Activated CD4-positive, alpha-beta T cell treated with anti-CD3 and anti-CD28 coated beads for 48 hours (primary cell): ENCODE results near the gene HLCS.
A peak's percentile ranks its signal among the peaks of the same experiment; 100 is the strongest.

ENCODE experiments used
- DNase-seq: peaks from one replicate; pipeline ENCODE4 v3.0.0-alpha.2; 2020

HLCS gene

DNA sequence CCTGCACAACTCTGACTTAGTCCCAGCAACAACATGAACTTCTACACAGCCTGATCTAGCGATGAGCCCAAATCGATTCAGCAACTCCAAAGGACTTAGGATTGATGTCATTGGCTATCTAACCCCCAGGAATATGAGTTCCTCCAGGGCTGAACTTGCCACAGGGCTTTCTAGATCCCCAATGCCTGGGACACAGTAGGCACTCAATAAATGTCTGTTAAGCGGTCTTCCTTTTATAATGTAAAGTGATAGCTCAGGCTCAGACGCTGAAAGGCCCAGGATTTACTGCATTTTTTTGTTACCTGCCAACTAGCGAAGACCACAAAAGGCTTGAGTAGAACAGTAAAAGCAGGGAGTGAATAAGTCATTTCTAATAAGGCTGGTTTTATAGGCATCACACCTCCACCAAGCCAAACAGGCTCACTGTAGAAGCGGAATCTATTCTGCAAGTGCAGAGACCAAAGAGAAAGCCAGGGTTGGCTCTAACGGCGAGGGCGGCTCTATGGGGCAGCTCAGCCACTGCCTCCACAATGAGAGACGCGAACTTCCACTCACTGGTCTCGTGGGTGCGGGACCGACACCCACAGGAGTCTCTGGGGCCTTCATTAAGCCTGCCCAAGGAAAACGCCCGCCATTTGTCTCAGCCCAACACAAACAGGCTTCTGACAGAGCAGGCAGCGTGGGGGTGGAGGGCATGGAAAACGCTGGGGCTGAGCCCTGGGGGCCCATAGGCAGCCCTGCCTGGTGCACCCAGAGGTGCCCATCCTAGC, 52.0 kb downstream of the HLCS start:
- no peak for DNase-seq

DNA sequence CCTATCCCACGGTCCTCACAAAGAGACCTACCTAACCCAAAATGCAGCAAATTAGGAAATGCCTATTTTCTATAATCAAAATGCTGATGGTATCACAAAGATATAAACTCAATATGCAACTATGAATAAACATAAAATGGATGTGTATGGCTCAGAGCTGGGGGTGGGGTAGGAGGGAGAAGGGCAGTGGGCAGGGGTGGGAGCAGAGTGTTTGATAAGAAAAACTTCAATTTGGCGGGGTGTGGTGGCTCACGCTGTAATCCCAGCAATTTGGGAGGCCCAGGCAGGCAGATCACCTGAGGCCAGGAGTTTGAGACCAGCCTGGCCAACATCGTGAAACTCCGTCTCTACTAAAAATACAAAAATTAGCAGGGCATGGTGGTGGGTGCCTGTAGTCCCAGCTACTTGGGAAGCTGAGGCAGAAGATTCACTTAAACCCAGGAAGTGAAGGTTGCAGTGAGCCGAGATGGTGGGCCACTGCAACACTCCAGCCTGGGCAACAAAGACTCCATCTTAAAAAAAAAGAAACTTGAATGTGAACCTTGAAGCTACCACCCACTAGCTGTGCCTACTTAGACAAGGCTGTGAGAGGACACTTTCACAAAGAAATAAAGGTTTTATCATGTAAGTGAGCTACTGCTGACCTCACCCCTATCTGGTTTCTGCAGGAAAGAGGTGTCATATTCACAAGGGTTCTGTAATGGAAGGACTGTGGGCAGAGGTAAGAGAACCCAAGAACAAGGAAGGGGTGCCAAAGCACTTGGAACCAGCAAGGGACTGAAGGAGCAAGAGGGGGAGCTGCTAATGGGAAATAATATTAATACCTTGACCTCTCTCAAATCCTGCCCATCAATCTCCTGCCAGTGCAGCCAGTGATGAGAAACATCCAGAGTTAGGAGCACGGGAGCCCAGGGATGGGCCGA, 53.0 kb downstream of the HLCS start:
- no peak for DNase-seq

DNA sequence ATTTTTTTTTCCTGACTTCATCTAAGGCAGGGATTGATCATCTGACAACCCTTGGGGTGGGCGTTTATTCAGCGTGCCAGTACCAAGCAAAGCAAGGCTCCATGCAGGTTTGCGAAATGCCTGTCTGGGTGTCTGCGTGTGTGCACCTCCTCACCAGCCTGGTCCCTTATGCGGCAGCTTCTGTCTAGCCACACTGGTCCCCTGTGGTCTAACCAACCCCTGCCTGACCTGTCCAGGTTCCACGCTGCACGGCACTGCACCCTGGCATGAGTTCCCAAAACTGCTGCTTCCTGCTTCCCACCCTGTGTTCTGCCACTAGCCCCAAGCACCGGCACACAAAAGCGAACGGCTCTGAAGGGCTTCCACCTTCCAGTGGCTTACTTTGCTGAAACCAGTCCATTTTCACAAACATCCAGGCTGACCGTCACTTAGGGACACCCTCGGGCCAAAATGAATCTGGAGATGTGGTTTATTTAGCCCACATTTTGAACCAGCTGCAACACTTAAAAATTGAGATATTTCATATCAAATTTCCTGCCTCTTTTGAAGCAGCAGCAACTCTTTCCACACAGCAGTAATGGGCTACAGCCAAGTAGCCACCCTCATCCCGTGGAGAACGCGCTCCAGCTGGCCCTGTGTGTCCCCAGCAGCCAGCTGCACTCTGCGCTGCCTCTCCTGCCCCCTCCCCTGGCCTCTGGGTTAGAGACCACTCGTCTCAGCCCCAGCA, 55.7 kb downstream of the HLCS start:
- no peak for DNase-seq

DNA sequence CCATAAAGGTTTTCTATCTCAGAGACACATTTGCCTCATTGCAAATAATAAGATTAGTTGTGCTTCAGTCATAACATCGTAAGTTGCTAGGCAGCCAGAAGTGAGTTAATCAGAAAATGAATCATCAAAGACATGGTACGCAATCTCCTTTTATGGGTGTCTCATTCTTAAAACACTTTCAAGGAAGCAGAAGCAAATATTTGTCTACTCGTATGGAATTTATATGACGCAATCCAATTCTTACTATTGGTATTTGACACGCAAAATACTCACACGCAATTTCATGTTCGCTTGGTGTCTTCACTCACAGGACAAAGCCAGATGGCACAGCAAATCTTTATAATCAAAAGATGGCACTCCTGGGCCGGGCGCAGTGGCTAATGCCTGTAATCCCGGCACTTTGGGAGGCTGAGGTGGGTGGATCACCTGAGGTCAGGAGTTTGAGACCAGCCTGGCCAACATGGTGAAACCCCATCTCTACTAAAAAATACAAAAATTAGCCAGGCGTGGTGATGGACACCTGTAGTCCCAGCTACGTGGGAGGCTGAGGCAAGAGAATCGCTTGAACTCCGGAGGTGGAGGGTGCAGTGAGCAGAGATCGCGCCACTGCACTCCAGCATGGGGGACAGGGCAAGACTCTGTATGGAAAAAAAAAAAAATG, 56.4 kb downstream of the HLCS start:
- peak; percentile 22 for DNase-seq

DNA sequence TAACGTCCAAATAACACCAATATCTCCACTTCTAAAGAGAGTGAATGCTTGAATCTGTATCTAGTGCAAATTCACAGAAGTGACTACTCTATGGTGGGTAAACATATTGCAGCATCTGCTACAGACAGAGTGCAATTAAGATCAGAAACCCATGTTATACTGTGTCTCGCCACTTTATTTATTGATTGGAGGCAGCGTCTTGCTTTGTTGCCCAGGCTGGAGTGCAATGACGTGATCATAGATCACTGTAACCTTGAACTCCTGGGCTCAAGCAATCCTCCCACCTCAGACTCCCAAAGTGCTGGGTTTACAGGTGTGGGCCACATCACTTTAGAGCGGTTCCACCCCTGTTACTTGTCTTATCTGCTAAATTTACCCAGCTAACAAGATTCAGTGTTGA, 57.0 kb downstream of the HLCS start:
- DNase-seq = peak; percentile 9

DNA sequence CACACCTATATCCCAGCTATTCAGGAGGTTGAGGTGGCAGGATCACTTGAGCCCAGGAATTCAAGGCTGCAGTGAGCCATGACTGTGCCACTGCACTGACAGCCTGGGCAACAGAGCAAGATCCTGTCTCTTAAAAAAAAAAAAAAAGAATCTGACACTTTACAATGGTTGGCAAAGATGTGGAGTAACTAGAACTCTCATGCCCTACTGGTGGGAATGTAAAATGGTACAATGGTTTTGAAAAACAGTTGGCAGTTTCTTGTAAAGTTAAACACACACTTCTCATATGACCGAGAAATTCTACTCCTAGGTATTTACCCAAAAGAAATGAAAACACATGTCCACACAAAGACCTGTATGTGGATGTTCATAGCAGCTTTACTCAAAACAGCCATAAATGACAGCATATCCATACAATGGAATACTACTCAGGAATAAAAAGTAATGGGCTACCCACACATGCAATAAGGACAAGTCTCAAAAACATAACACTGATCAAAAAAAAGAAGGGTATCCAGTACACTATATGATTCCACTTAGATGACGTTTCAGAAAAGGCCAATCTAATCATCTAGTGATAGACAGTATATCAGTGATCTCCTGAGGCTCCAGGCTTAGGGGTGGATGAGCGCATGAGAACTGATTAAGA, 58.1 kb downstream of the HLCS start:
- no peak for DNase-seq

DNA sequence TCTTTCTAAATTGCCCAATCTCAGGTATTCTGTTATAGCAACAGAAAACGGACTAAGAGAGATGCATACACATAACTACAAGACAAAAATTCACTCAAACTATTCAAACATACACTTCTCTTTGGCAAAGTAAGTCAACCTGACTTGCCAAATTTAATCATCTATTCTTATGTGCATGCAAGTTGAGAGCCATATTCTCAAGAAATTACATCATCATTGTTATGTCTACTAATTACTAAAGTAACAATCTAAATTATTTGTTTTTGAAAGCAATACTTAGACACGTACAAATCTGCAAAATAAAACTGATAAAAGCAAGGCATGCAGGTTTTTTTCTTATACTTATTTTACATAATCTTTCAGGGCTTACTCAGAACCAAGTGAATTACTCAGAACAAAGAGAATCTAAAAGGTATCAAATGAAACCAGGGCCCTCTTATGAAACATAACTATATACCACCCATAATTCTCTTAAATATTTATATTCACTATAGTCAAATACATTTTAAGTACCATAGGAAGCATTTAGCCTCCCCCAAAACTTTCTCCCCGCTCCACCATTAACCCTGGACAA, 62.3 kb downstream of the HLCS start:
- DNase-seq = no peak

DNA sequence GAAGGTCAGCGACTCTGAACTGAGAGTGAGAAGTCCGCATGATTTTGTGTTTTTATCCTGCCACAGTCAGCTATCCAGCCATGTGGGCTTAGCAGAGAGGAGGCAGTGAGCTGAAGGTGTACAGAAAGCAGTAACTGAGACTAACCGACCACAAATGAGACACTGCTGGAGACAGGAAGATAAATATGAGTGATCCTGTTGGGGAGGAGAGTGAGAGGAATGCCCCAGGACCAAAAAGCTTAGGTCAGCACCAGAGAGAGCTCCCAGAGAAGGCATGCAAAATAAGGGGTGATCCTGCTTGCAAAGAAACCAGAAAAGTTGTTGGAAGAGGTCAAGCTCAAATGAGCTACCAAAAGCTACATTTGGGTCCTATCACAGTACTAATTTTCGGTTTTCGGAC, 63.7 kb downstream of the HLCS start:
- no peak for DNase-seq

DNA sequence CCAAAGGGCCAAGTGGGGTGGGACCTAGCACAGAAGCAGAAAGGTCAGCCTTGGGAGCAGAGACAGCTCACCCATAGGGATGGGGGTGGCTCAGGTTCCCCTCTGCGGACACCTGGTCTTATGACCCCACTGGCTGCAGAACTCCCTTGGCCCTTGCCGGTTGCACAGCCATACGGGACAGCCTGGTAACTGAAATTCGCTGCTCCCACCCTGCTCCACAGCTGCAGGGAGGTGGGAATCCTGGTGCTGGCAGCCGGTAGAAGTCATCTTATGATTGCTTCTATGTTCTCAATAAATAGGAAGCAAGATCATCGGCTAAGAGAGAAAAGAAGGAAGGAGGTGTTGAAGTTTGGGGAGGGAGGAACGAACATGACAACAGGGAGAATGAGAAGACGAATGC, 64.1 kb downstream of the HLCS start:
- no peak for DNase-seq

DNA sequence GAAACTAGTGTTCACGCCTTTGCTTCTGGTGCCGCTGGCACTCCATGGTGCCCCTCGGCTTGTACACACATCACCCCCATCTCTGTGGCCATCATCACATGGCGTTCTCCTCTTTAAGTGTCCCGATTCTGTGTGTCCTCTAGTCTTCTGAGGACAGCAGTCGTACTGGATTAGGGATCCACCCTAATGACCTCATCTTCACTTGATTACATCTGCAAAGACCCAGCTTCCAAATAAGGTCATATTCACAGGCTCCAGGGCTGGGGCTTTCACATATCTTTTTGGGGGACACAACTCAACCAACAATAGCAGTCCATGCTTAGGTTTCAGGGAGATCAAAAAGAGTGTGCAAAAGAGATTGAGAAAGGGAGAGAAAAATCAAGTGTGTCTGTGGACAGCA, 64.9 kb downstream of the HLCS start:
- no peak for DNase-seq

DNA sequence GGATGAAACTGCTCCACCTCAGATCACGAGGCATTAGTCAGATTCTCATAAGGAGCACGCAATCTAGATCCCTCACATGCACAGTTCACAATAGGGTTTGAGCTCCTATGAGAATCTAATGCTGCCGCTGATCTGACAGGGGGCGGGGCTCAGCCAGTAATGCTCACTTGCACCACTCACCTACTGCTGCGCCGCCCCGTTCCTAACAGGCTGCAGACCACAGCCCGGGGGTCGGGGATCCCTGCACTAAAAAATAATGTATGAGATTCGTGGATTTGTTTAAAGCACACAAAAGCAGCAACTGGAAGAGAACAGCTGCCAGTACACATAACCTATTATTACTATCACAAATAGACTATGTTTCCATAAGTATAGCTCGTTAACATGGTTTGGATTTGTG, 72.9 kb downstream of the HLCS start:
- no peak for DNase-seq

DNA sequence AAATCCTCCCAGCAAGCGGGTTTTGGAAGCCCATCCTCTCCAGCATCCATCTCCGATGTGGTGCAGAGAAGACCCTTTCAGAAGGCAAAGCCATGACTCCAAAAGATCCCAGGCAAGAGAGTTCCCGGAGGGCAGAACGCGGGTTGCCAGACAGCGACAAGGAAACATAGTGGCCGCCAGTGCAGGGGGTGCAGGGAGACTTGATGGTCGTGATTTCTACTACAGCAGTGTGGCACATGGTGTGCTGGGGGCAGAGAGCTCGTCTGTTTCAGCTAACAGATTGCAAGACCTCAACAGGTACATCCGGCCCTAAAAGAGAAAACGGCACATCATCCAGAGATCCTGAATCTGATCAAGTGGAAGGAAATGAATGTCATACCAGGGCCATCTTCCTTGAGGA, 74.3 kb downstream of the HLCS start:
- no peak for DNase-seq

DNA sequence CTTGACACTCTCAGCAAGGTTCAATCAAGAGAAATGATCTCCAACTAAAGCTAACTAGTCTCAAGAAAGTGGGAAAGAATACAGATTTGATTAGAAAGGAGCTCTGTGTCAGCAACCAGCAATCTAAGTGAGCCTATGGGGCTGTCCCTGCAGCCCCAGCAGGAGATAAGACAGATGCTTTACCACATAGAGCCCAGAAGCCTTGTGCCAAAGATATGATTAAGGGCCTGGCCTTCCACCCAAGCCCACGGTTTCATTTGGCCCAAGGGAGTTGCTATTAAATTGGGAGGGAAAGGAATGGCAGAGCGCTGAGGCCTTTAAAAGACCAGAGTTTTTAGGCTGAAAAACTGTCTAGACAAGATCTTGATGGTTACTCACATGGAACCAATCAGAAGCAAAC, 74.8 kb downstream of the HLCS start:
- DNase-seq = no peak

DNA sequence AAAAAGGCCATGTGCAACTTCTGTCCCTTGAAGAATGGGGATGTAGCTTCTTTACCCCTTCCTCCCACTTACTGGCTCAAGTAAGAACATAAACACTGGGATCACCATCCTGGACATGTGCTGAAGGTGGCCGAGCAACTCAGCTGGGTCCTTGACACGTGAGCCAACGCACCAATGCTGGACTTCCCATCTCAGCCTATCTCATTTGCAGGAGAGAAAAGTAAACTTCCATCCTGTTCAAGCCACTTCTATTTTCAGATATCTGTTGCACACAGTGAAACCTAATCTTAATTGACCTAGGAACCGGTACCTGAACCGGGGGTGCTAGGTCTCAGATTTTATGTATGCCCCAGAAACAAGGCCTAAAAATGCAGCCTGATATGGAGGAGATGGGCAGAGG, 75.3 kb downstream of the HLCS start:
- no peak for DNase-seq

DNA sequence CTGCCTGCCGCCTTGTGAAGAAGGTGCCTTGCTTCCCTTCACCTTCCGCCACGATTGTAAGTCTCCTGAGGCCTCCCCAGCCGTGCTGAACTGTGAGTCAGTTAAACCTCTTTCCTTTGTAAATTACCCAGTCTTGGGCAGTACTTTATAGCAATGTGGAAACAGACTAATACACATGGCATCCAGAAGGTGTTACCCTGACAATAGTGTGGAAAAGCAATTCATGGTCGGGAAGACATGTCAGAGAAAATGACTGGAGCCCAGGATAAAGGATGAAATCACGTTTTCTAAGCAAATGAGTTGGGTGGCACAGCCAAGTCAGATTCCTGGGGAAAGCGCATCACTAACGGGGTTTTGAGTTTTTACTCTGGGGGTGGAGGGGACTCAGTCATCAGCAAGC, 76.4 kb downstream of the HLCS start:
- no peak for DNase-seq

DNA sequence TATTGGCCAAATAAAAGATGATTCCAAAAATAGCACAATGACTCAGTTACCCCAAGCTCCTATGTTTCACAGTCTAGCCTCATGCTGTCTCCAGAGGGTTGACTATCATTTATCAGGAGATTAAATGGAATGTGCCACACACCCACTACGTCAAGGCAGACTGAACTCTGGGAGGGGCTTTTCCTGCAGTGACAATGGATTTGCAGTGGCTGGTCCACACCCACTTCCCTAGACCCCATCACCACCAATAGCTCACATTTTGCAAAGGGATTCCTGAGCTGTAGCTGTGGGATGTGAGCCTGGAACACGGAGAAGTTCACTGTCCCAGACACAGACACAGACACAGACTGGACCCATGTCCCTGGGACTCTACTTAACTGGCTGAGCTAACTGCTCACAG, 77.1 kb downstream of the HLCS start:
- no peak for DNase-seq

DNA sequence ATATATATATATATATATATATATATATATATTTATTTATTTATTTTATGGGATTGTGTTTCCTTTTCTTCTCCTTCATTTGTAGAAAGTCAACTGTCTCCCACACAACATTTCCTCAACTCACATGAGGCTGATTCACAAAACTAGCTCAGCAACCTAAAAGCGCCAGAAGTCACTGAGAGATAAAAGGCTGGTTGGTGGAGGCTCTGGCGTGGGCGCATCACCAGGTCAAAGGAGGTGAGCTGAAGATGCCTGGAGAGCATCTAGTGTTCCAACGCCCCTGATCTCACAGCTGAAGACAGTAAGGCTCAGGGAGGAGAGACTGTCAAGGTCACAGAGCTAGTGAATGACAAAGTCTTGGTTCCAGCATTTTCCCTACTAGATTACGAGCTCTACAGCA, 78.0 kb downstream of the HLCS start:
- DNase-seq = no peak

DNA sequence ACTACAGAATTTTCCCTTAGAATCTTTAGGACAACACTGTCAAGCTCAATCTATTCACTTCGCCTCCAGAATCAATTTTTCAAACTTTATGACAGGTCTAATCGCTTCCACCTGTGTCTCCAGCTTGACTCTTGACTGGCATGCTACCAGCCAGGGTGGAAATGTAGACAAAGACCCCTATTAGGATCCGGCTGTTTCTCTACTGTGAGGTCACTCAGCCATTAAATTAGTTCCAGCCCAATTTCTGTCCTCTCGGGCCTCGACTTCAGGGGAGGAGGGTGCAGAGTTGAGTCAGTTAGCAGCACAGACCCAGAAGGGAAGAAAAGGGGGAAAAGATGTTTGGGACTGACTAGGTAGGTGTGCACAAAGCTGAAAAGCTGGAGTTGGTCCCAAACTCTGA, 78.5 kb downstream of the HLCS start:
- DNase-seq = no peak

DNA sequence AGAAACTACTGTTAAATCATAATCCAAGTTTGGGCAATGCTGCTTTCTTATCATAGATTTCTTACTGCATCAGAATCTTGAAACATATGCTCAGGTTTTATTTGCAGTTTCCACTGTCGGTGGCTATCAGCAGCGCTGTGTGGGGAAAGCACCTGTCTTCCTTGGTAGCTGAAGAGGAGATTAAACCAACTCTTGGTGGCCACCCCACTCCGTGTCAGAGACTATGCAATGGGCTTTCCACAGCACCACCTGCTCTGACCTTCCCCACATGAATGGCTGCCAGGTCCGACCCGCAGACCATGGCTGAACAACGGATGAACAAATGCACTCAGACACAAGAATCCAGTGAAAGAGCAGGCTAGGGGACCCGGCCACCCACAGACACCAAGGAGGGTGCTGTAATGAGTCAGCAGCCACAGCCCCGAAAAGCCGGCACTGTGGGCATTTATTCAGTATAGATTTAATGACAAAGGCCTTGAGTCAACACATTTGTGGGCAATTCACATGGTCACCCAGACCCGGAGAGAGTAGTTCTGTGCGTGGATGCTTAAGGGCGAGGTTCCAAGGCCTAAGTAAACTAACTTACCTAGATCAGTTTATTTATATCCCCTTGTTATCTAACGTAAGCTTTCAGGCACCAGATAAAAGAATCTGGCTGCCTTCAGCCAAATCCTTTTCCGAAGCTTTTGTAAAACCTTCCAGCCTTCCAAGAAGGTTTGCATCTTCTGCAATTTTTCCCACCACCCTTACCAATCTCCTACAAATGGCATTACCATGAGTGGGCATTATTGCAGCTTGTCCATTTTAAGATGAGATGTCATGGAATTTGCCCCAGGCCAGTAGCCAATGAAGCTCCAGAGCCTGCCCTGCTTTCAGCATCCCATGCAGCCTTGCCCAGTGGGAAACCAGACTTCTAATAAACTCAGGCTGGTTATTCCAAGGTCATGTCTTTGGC, 82.7 kb downstream of the HLCS start:
- DNase-seq = peak; percentile 7

DNA sequence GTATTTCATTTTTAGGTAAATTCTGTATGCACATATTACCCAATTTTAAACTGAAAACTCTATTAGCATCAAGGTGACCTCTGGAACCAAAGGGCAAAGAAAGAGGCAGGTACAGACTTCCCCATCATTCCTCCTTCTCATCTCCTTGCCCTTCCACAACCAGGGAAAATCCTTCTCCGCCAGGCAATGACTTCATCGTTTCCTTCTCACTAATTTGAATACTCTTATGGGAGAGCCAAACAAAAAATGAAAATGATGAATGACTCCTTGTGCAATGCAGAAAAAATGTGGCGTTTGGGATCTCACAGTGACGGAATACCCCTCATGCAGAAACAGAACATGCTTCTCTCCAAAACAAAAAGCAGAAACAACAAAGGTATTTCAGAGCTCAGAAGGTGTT, 83.7 kb downstream of the HLCS start:
- DNase-seq = no peak

DNA sequence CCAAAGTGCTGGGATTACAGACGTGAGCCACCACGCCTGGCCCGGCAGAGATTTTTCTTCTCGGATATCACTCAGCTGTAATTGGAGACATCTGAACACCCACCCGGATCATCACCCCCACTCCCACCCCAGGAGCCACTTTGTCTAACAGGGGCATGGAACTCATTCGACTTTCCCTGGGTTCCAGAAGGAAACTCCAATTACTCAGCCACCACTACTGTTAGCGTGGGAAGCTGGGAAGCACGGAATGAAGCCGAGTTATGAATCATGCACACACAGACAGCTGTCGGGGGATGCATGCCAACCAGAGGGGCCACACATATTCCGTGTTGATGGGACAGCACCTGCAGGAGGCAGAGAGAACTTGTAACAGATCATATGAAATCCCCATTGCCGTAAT, 85.2 kb downstream of the HLCS start:
- DNase-seq = no peak
